ENCODE data around the gene RCAN3. TPM values are rescaled to one million over a fixed set of nuclear protein-coding genes. Genes with fewer than 3 reads are reported as not detected.

Gene RCAN3
- total and polyA plus RNA-seq, 9 of the 15 experiments (the other 6 are each of a cell fraction or from before 2014, with no cell fraction given) = 0.10 to 1.4 (median 0.43) TPM

- TF ChIP-seq ZNF146 (CRISPR knock-in tag; IDR thresholded peaks at IDR 0.05; ENCODE audit: unreplicated experiment) (no peak), PTTG1 (tag; IDR thresholded peaks at IDR 0.05; ENCODE audit: low read depth) (no peak), EZH2 (IDR thresholded peaks at IDR 0.05; ENCODE audit: borderline replicate concordance, low read depth, low read length) (no peak)
Observed at GRCh38 chr1:24452922-24453485, 49.6 kb upstream of the RCAN3 start (continued).

- H4K20me1 ChIP-seq (replicated peaks; ENCODE audit: control insufficient read depth, insufficient read depth, low read length) = no peaks in the 10 kb centered on the region
- H2AFZ ChIP-seq (ENCODE audit: low read depth, low read length) = no peak overlapping the region
- in situ Hi-C loops (cut with MboI) (no loop called here), intact Hi-C loops (cut with micrococcal nuclease) (no loop called here)
- H3K9me3 ChIP-seq (replicated peaks; ENCODE audit: control insufficient read depth, insufficient read depth, low read depth, low read length) = no peaks in the 10 kb centered on the region
- no peak overlapping the region for H3K4me3 ChIP-seq
- POLR2A ChIA-PET = interaction anchor here (1.7 kb wide), 1 partner anchor 12 kb away, joined by 8 read pairs; no protein-coding TSS in a partner anchor
- FAIRE-seq (no peak), DNase-seq (ENCODE audit: extremely low read depth in 1 of 4, low spot score in 3 of 4) (no peak), ATAC-seq (no peak)
- H3K27ac ChIP-seq (ENCODE audit: extremely low read depth, low read depth, low read length) = no peak overlapping the region
- peaks cover 50% of the 10 kb centered on the region; the same call in 2 of the 3 replicates for H3K36me3 ChIP-seq (ENCODE audit: control insufficient read depth, insufficient read depth, low read length)
- no peaks in the 10 kb centered on the region for H3K9me1 ChIP-seq (ENCODE audit: control insufficient read depth, insufficient read depth, low read length)
- no peak overlapping the region for H3K9ac ChIP-seq (ENCODE audit: insufficient read depth in 1 of 2, low read depth in 2 of 2, low read length in 2 of 2)
- TF ChIP-seq ZNF583 (CRISPR knock-in tag; IDR thresholded peaks at IDR 0.05) = no peak
- no peak for TF ChIP-seq ZNF41 (CRISPR knock-in tag; conservative IDR thresholded peaks at IDR 0.05)
- no peak for TF ChIP-seq KHSRP (IDR thresholded peaks at IDR 0.05)
- no peak for TF ChIP-seq ZNF507 (tag; conservative IDR thresholded peaks at IDR 0.05)
- TF ChIP-seq ETV5 (CRISPR knock-in tag; IDR thresholded peaks at IDR 0.05; ENCODE audit: low read depth) = no peak
- no peaks in the 10 kb centered on the region for H3K79me2 ChIP-seq (ENCODE audit: control insufficient read depth, insufficient read depth, low read length)
- 58% methylated on average over 5 of the region's 5 CpGs for WGBS (ENCODE audit: insufficient coverage, low coverage, missing lambda C conversion rate)
- H3K4me1 ChIP-seq (replicated peaks in 1 of 2; ENCODE audit: control insufficient read depth in 2 of 2, insufficient read depth in 2 of 2, low read length in 2 of 2) = no peaks in the 10 kb centered on the region; a peak in 1 of 5 replicates
- no TSS peak for BruUV-seq (replicated peaks)
- CTCF ChIA-PET (ENCODE audit: low intra/inter-chr PET ratio) = no interaction called here
- no peaks in the 10 kb centered on the region for H3K27me3 ChIP-seq (ENCODE audit: control insufficient read depth in 2 of 2, insufficient read depth in 2 of 2, low read length in 2 of 2)
- no peak overlapping the region for H3K4me2 ChIP-seq (ENCODE audit: insufficient read depth, low read length)
Observed at GRCh38 chr1:24454673-24455072, 48.0 kb upstream of the RCAN3 start.

Measured in K562 (cell line).